Activated gamma-delta T cell (primary cell): ENCODE measurements around the gene RAB3C.

Experiments
- DNase-seq: peaks from one replicate; lab custom pipeline; 2025; lab: John Stamatoyannopoulos, UW

RAB3C gene

DNA sequence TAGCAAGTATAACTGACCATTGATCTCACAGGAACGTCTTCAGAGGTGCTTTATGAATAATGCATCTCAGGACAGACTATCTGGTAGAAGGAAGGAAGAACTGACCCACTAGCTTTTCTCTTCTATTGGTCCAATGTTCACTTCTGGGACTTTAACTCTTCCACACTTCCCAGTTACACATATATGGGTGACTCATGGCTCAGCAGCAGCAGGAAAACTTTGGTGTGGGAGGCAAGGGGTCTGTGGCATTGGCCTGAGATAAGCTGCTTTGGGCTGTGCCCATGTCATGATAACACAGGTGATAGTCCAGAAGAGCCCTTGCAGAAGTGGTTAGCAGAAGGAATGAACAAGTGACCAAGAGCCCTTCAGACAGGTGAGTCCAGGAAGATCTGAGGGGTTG lies 148.8 kb downstream of the RAB3C start:
- no peak for DNase-seq

DNA sequence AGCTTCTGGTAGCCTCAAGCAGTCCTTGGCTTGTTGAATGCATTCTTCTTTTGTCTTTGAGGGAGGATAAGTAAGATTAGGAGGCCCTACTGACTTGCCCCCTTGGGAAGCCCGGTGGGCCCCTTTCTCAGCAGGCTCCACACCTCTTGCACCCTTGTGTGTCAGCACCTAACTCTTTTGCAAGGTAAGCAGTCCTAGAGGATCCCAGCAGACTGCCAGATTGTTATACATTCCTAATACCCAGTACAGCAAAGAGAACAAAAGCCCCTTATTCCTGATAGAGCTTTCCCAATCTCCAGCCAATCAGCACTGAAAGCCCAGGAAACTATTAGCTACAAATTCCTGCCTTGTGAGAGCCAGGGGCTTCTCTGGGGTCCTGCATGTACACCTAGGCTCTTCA lies 152.8 kb downstream of the RAB3C start:
- no peak for DNase-seq

DNA sequence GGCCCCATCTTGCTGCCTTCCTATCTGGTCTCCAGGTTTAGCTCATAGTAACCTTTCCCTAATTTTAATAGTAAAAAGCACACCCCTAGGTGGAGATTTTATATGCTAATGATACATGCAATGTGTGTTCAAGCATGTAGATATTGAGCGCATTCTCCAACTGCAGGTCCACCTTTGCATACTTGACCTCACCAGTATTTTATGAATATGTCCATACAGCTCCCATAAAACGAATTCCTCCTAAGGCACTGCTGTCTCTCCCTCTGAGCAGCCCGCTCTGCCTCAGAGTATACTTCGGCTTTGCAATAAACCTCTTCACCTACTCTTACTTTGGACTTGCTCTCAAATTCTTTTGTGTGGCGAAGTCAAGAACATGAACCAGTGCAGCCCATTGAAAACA lies 153.3 kb downstream of the RAB3C start:
- no peak for DNase-seq

DNA sequence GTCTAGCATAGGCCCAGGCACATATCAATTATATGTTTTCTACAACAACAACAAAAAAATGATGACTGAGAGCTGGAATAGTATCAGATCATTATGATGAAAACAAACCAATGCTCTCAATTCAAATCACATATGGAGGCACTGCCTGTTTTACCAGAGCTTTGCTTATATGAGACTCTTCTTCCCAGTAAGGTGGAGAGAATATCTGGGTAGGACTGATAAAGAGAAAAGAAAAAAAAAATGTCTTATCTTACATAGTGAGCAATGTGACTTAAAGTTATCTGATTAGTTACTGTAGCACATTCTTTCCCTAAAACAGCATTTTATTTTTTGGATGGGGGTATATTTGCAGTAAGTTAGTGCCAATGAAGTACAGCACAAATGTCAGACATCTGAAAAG lies 154.8 kb downstream of the RAB3C start:
- DNase-seq = no peak

DNA sequence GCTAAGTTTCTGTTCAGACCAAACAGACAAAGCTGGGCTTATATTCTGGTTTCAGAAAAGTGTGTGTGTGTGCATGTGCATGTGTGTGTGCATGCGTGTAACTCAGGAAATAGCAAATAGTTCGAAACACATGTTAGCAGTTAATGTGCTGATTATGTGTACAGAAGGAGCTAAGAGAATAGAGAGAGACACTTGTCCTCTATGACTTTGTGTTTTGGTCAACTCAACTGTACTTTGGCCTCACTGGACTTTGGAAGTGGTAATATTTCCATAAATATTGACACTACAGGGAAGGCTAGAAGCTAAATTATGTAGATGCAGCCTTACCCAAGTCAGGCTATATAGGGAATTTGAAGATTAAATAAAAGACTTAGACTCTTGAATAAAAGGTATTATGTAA lies 155.5 kb downstream of the RAB3C start:
- DNase-seq = no peak

DNA sequence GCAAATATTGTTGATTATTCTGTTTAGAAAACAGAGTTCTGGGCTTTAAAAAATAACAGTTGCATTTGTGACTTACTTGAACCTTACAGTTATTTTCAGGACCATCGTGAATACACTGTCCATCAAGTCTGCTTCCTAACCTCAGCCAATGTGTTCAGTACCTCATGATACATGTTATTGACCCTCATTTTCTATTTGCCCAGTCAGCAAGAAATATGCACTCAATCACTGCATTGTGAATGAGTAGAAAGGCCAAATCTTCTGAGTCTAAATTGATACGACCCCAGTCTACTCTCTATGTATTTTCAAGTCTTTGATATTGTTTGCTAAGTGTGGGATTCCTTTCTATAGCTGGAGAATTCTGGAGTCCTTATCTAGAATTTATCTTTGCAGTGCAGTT lies 156.2 kb downstream of the RAB3C start:
- DNase-seq = no peak

DNA sequence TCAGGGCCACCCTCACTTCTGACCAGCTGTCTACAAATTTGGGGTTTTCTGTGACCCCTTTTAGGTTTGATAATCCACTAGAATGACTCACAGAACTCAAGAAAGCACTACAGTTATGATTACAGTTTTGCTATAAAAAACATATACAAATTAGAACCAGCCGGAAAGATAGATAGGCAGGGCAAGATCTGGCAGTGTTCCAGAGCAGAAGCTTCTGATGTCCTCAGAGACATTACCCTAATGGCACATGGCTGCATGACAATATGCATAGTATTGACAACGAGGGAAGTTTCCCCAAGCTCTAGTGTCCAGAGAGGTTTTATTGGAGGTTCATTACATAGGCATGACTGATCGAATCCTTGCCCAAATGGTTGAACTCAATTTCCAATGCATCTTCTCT lies 158.1 kb downstream of the RAB3C start:
- DNase-seq = no peak

DNA sequence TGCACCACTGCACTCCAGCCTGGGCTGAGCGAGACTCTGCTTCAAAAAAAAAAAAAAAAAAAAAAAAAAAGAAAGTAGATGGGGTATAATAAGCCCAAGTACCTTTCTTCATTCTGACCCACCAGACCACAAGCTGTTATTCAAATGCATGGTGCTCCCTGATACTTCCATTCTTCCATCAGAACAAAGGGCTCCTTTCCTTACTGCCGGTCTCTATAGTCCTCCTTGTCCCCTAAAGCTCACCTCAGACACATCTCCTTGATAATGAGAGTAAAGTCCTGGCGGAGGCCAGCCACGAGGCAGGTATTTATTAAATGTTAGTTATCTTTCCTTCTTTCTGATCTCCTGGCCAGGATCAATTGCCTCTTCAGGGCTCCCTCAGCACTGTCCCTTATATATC lies 162.5 kb downstream of the RAB3C start:
- DNase-seq = no peak

DNA sequence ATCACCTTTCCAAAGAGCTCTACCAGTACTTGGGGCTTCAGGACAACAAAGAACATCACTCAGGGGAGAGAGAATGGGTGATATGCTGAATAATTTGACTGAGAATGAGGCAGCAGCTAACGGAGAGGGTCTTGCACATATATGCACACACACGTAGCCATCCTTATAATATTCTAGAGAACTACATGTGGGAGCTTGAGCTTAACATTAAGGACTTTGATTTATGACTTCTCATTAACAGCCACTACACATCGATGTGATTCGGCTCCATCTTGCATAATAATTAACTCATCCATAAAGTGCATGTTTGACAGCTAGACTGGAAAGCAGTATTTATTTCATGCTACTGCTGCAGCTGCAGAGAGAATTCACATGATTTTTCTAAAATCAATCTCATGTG lies 163.4 kb downstream of the RAB3C start:
- DNase-seq = no peak

DNA sequence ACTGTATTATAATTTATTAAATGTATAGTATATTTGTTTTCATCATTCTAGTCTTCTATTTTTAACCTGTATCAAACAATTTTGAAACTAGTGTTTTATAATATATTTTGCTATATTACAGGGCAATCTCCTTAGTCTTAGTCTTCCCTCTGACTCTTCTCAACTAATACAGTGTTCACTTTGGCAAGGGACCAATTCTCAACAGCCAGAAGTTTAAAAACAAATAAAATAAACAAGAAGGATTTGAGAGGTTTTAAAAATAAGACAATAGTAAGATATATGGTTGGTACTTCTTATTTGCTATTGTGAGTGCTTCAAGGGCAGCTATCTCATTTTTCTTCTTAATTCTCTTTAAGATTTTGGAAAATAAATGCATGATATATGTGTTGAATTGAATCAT lies 167.2 kb downstream of the RAB3C start:
- DNase-seq = no peak

DNA sequence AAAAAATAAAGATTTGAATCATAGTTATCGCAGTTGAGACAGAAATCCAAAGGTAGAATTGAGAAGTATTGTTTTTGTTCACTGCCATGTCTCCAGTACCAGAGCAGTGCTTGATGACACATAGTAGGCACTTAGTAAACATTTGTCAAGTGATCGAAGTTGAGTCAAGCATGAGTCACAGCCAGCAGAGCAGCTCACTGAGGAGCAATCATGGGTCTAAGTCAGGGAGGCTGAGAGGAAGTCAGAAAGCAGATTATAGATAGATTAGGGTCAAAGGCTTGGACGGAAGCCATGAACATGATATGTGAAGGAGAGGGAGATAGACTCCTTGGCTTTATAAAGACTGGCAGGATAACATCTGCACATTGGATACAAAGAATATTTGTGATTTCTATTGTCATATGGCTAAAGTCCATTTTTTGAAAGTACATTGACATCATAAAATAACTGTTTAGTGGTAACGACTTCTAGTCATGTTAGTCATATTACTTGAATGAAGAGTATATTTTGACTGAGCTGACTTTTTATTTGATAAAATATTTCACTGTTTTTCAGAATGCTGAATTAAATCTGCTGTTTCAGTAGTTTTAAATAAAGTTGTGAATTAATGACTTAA lies 168.5 kb downstream of the RAB3C start:
- DNase-seq = no peak

DNA sequence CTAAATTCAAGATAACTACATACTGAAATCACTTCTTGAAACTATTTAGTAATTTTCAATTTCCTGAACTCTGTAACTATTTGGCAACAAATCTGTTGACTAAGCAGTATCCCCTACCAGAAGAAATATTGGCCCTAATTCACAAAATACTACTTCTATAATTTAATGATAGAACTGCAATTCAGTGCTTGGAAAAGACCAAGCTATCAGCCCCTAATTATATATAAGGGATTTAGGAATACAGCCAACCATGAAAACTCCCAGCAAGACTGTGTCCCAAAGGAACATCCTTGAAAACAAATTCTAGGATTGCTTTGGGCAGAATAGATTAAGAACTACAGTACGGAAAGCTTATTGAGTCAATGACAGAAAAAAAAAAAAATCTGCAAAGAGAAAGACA lies 169.2 kb downstream of the RAB3C start:
- no peak for DNase-seq

DNA sequence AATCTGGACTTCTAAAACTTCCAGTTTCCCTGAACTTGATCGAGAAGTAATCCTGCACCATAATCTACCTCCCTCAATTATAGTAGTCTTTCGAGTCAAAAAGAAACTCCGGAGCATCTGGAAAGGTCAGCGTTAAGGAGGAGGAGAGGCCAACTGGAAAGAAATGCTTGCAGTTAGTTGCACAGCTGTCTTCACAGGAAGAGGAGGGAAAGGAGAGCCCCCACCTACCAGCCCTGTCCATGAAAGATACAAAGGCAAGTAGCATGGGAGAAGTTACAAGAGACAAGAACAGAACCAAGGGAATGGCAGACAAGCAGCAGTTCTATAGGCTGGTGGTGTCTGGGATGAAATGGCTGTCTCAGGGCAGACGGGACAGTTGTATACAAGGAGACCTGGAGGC lies 170.6 kb downstream of the RAB3C start:
- DNase-seq = no peak

DNA sequence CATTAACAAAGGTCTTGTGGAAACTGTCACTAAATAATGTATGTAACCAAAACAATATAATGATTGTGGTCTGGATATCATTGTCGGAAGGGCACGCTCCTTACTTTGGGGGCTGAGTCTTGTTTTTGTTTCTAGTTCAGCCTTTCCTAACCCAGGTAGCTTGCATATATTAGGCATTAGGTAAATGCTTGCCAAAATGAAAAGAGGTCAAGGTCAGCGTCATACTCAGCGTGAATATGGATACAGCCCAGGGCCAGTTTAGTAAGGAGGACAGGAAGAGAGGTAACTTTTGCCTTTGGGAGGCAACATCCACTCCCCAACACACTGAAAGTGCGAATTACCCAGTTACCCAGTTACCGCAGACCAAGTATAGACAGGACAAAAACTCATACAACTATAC lies 171.4 kb downstream of the RAB3C start:
- no peak for DNase-seq

DNA sequence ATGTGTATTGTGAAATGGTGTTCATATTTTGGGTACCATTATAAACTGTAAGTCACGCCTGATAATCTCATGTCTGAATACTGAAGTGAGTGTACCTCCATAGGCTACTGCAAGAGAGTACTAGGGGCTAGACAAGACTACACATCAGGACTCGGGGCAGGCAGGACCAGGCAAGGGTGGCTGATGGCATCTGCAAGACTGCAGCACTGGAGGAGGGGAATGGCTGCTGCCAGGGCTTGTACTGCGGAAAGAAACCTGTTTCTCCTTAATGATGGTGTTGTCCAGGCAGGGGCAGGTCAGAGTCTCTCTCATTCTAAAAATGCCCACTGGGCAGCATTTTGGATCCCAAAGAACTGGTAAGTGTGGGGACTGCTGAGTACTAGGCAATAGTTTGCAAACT lies 172.5 kb downstream of the RAB3C start:
- DNase-seq = no peak

DNA sequence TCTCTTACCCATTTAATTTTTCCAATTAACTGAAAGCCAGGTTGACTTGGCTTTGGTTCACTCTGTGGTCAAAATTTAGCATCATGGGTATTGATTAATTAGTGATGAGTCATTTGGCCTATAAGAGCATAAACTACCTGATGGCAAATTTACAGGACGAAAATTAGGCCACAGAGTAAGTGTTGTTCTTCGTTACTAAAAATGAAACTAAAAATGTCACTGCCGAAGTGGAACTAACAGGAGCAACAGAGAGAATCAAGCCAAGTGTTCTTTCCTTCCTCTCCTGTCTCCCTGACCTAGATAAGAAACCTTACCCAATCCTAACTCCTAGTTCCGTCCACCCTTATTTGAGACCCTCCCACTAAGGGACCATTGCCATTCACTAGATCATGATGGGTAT lies 176.9 kb downstream of the RAB3C start:
- no peak for DNase-seq

DNA sequence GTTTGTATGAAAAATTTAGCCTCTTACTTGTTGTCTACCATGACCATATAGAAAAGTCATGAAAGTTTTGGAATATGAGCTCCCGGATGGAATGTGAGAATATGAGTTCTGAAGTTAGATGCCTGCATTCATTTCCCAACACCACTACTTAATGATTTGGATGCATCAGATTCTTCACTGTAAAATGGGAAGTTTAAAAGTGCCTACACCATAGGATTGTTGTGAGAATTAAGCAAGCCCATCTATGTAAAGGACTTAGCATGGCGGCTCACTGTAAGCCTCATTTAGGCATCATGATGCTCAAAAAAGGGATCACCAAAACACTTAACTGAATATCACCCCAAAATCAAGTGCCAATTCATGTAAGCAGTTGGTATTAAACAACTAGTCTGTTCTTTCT lies 177.3 kb downstream of the RAB3C start:
- DNase-seq = no peak

DNA sequence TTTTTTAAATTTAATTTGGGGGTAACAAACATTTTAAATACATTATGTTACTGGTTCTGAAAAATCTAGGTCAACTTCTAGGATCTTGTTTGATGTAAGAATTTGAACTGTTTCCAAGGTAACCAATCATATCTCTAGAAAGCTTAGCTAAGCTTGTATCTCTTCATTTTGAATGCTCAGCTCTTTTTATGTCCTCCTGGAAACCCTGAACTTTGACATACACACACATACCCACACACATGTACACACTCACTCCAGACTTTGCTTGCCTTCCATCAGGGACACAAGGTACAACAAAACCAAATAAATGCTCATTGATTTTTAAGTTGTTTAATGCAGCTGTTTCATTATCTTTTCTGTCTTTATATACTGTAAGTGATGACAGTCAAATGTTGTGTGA lies 178.5 kb downstream of the RAB3C start:
- no peak for DNase-seq

DNA sequence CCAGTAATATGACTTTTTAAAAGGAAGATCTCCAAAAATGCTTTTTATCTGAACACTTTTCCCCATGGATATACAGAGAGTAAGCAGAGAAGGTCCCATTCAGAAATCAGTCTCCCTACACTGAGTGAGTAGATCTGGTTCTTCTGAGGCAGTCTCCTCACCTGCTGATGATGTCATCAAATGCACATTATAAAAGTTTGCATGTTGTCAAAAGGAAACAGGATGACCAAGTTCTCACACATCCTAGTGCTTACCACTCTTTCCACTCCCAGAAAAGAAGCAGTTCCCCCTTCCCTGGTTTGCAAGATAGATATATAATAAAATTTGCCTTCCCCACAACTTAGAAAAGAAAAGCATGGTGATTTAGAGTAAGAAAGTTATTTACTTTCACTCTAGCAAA lies 180.5 kb downstream of the RAB3C start:
- no peak for DNase-seq

DNA sequence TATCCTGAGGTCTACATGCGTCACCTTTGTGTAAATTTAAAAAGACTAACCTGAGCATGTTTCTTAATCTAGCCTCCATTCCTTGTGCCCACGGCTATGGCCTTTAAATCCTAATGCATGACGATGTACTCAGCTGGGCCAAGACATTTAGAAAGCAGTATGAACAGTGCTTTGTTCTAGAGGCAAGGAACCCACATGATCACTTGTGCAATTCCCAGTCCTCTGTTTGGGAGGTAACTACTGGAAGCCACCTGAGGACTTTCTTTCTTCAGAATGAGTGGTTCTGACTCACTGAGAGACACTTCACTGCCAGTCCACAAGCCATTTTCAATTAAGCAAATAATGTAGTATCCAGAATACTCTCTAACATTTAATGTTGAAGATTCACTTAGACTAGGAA lies 181.3 kb downstream of the RAB3C start:
- no peak for DNase-seq

DNA sequence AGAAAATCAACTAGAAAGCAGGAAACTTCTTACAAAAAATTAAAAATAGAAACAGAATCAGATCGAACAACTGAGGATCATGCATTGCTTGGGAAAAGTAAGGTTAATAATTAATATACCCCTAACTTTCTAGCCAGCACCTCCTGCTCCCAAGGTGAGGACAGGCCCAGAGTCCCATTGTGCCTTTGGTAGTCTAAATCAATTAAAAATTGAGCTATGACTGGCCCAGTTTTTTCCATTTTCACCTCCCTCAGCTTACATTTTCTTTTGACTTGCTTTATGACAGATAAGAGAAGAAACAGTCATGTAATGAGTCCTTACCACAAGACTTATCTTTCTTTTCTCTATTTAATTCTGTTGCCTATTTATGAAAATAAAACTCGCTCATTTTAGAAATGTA lies 182.2 kb downstream of the RAB3C start:
- DNase-seq = no peak

DNA sequence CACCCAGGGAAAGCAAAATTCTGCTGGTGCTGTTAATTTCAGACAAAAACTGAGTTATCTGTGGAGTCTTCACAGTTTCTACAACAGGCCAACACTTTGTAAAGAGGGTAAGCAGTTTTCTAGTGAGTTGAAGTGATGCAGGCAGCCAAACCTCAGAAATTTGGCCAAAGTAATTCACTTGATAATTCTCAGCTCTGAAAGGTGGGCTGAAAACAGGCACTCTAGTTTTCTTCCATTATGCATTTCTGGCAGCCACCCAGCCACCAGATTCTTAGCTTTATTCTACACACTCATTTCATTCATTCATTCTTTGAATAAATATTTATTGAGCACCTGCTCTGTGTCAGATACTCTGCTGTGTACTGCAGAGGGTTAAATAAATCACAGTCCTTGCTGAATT lies 184.2 kb downstream of the RAB3C start:
- no peak for DNase-seq

DNA sequence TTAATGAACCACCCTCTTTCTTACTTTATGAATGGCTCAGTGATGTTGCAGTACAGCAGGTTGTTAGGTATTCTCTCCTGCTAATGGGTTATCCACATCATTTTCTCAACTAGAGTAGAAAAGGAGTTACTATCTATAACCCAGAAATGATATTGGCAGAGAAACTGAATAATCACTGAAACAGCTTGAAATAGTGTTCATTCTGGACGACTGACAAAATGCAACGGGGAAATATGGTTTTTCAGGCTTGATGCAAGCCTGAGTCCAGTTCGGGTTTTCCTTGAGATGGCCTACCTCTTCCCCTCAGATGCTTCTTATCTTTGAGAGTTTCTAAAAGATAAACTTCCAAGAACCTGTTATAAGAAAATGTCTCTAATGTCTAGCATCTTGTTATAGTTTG lies 187.3 kb downstream of the RAB3C start:
- DNase-seq = no peak

DNA sequence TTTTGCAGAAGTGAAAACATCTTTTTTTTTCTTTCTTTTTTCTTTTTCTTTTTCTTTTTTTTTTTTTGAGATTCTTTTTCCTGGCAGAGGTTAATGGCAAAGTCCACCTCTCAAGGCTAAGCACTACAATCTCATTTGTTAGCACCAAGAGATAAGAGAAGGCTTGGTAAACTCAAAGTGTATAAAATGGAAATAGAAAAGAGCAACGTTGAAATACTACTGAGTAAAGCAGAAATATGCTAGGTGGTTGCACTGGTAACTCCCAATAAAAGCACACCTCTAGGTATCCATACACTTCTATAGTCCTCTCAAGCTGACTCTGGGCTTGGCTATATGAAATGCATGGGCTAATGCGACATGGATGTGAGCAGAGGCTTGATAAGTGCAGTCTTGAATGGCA lies 188.9 kb downstream of the RAB3C start:
- no peak for DNase-seq
